GM10266 (cell line): ENCODE results near the gene RALY.
A peak's percentile ranks its signal among the peaks of the same experiment; 100 is the strongest.

Experiments used
- DNase-seq: peaks from one replicate; pipeline ENCODE4 v3.0.0; 2012; ENCODE audit errors: extremely low spot score
- TF ChIP-seq, protein P1 (sequence below): IDR thresholded peaks from 2 replicates; pipeline ENCODE4 v1.5.1; 2012; ENCODE audit warnings: mild to moderate bottlenecking, low read depth; ENCODE audit not compliant: control insufficient read depth, insufficient read depth; ENCODE audit errors: missing control alignments

RALY gene

DNA sequence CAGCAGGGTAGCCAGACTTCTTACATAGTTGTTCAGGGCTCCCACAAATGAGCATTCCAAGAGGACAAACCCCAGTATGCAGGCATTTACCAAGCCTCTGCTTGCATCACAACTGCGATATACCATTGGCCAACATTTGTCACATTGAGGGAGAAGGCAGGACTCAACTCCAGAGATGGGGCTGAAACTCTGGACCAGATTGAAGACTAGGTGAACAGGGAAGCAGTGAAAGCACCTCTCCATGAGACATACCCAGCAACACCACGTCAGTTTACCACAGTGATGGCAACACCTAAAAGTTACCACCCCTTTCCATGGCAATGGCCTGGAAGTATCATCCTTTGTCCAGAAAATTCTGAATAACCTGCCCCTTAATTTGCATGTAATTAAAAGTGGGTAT, 7.9 kb upstream of the RALY start:
- TF ChIP-seq, protein P1, sequence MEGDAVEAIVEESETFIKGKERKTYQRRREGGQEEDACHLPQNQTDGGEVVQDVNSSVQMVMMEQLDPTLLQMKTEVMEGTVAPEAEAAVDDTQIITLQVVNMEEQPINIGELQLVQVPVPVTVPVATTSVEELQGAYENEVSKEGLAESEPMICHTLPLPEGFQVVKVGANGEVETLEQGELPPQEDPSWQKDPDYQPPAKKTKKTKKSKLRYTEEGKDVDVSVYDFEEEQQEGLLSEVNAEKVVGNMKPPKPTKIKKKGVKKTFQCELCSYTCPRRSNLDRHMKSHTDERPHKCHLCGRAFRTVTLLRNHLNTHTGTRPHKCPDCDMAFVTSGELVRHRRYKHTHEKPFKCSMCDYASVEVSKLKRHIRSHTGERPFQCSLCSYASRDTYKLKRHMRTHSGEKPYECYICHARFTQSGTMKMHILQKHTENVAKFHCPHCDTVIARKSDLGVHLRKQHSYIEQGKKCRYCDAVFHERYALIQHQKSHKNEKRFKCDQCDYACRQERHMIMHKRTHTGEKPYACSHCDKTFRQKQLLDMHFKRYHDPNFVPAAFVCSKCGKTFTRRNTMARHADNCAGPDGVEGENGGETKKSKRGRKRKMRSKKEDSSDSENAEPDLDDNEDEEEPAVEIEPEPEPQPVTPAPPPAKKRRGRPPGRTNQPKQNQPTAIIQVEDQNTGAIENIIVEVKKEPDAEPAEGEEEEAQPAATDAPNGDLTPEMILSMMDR = no peak
- no peak for DNase-seq

- TF ChIP-seq, protein P1 = no peak
- no peak for DNase-seq
Observed at GRCh38 chr20:33986560-33987216, 7.0 kb upstream of the RALY start.

DNA sequence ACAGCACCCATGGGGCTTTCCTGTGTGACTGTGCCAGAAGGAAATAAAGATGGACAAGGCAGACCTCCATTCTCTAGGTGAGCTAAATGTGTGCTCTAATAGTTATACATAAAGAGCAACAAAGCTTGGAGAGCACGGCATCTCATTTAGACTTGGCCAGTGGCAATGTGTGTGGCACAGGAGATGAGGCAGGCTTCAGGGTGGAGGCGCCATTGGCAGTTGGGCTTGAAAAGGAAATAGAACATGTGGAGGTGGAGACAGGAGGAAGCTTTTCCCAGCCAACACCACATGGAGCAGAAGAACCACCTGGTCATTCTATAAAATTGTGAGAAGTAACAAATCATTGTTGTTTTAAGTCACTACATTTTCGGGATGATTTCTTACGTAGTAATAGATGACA, 3.6 kb upstream of the RALY start:
- TF ChIP-seq, protein P1 = no peak
- DNase-seq = no peak

GRCh38 chr20:33991502-33991901, 2.2 kb upstream of the RALY start:
- DNase-seq = no peak
- TF ChIP-seq, protein P1 = no peak

- no peak for DNase-seq
- TF ChIP-seq, protein P1 = no peak
Observed at GRCh38 chr20:33992145-33992922, 1.4 kb upstream of the RALY start.

DNA sequence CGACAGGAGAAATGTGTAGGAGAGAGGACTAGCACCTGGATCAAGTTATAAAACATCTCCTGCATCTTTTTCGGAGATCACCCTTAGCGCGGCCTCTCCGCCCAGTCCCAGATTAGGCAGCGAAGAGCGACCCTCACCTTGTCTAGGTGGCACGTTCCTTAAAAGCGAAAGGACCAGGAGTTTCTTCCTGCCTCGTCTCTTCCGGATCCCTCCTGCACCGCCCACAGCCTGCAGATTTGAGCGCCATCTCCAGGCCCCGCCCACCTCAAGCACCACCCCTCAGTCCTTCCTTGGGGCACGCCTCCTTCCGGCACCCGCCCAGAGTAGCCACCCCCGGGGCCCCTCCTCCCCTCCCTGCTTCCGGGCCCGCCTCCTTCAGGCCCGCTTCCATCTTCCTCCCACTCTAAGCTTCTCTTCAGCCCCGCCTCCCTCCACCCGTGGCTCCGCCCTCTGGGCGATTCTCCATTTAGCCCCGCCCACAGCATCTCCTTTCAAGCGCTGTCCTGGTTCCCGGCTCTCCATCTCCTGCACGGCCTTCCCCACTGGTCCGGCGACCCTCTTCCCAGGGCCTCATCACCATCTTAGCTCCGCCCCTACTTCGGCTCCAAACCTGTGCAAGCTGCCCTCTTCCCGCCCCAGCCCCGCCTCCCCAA, 662 bp upstream of the RALY start:
- TF ChIP-seq, protein P1 = no peak
- DNase-seq = peak; percentile 98
